ENCODE data around the gene NPSR1. TPM values are rescaled to one million over a fixed set of nuclear protein-coding genes. Genes with fewer than 3 reads are reported as not detected.
"Not testable (repeated sequence)": the region's sequence is repeated elsewhere in the genome, so short reads cannot be mapped to it uniquely, and the experiment has no call there.

NPSR1 gene
- total and polyA plus RNA-seq, 8 donors, result not detected

GRCh38 chr7:34869057-34869456, 211.0 kb downstream of the NPSR1 start:
- no peaks in the 10 kb centered on the region for H3K27me3 ChIP-seq
- no peaks in the 10 kb centered on the region for H3K36me3 ChIP-seq
- DNase-seq (no peak), FAIRE-seq (no peak), ATAC-seq (no peak)
- TF ChIP-seq CTCF (IDR thresholded peaks at IDR 0.05), result no peak
- H3K4me3 ChIP-seq, result no peak overlapping the region
- H3K9me3 ChIP-seq, result no peaks in the 10 kb centered on the region
- no peak overlapping the region for H3K27ac ChIP-seq
- intact Hi-C loops (cut with DNase I), result no loop called here
- no peaks in the 10 kb centered on the region for H3K4me1 ChIP-seq
- WGBS, 2 donors, result 70 to 79% methylated on average over 6 of the region's 6 CpGs

- H3K9me3 ChIP-seq; H3K27me3 ChIP-seq; DNase-seq; H3K36me3 ChIP-seq; intact Hi-C loops (cut with DNase I); H3K27ac ChIP-seq; H3K4me1 ChIP-seq; ATAC-seq; H3K4me3 ChIP-seq; FAIRE-seq: not testable (repeated sequence)
- WGBS, 2 donors, result 86 to 93% methylated on average over 2 of the region's 2 CpGs
Measured at GRCh38 chr7:34870041-34870440, 212.0 kb downstream of the NPSR1 start.

DNA sequence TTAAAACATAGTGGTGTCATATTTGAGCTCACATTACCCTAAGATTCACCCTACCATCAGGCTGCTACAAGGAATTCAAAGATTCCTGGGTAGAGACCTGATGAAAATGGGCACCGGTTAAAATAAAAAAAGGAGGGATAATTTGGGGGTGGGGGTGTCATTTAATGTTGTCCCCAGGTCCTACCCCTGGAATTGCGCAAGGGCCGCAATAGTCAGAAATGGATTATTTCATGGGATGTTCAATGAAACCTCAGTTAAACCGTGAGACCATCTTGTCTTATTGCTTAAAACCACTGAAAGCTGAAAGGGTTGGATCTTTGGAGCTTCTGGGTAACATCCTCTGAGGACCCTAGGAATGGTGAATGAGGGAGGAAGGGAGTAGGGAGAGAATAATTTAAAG, 216.3 kb downstream of the NPSR1 start:
- intact Hi-C loops (cut with DNase I); ATAC-seq; H3K36me3 ChIP-seq; FAIRE-seq; H3K27me3 ChIP-seq; H3K9me3 ChIP-seq; H3K4me3 ChIP-seq; H3K27ac ChIP-seq; H3K4me1 ChIP-seq; DNase-seq: not testable (repeated sequence)
- 90% methylated on average over 4 of the region's 4 CpGs for WGBS, 2 donors

DNA sequence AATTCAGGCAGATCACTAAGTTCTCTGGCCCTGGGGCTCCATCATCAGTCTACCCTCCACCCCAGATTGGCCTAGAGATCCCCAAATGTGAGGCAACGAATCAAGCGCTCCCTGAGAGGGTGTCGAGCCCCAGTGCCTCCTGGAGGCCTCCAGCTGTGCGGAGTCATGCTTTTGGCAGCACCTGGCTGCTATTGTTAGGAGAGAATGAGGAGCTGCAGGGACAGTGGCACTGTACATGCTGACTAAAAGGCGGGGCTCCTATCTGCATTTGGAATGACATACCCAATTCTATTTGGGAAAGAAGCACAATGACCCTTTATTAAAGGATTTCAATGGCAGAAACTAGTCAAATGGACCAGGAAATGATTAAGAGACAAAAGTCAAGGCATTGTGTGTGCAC, 217.5 kb downstream of the NPSR1 start:
- no peaks in the 10 kb centered on the region for H3K9me3 ChIP-seq
- H3K4me1 ChIP-seq, result no peaks in the 10 kb centered on the region
- no peak for FAIRE-seq
- WGBS, 2 donors, result 74 to 79% methylated on average over 5 of the region's 5 CpGs
- H3K27me3 ChIP-seq, result no peaks in the 10 kb centered on the region
- intact Hi-C loops (cut with DNase I), result no loop called here
- no peak overlapping the region for H3K27ac ChIP-seq
- no peak for TF ChIP-seq CTCF (IDR thresholded peaks at IDR 0.05)
- no peak for DNase-seq
- no peaks in the 10 kb centered on the region for H3K36me3 ChIP-seq
- no peak for ATAC-seq
- no peak overlapping the region for H3K4me3 ChIP-seq

DNA sequence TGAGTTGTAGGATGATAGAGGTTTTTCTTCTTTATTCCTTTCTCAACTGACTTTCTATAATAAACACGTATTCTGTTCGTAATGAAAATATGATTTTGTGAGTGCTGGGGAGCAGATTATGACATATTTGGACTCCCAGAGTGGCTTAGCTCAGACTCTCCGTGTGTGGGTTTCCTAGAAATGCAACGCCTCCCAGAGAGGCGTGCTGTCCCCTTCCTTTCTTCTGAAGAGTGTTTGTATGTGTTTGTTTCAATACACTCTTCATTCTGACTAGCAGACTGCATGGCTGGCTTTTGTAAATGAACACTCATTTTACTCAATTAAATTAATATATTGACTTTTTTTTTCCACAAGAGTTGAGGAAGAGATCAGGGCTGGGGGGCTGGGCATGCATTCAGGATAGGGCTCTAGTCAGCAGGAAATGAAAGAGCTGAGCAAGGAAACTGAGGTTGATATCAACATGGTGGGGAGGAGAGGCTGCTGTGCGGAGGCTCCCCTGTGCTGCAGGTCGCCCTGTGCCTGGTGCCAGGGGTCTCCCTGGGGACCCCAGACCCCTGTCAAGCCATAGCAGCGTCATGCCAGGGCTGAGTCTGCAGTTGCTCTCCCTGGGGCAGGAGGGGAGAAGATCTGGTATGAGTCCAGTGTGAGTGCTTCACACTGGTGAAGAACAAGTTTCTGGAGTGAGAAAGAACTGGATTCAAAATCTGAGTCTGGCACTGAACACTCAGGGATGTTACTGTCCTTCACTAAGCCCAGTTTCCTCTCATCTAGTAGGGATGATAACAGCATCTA, 221.1 kb downstream of the NPSR1 start:
- H3K4me1 ChIP-seq; H3K27me3 ChIP-seq; H3K4me3 ChIP-seq; DNase-seq; intact Hi-C loops (cut with DNase I); FAIRE-seq; H3K9me3 ChIP-seq; H3K27ac ChIP-seq; ATAC-seq; H3K36me3 ChIP-seq: not testable (repeated sequence)
- 63 to 69% methylated on average over 8 of the region's 8 CpGs for WGBS, 2 donors

DNA sequence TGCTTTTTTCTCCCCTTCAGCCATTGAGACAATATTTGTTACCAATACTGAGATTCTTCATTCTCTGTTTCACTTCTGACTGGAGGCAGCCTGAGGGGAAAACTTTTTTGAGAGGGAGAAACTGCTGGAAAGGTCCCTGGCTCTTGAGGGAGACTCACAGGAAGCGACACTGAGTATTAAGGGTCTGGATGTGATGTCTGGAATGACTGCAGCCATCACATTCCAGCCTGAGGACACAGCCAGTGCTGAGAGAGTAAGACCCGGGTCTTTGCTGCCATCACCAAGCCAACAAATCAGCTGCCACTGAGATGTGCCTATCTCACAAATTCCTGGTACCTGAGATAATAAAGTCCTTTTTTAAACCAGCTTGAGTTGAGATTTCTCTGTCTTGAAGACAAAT, 221.9 kb downstream of the NPSR1 start:
- Histone ChIP-seq H3K27ac (no peak overlapping the region), H3K9me3 (no peaks in the 10 kb centered on the region), H3K4me3 (no peak overlapping the region), H3K27me3 (no peaks in the 10 kb centered on the region), H3K4me1 (no peaks in the 10 kb centered on the region), H3K36me3 (no peaks in the 10 kb centered on the region)
- FAIRE-seq (no peak), DNase-seq (no peak), ATAC-seq (no peak)
- intact Hi-C loops (cut with DNase I), result no loop called here
- WGBS, 2 donors, result 43 to 52% methylated on average over 2 of the region's 2 CpGs
- no peak for TF ChIP-seq CTCF (IDR thresholded peaks at IDR 0.05)

DNA sequence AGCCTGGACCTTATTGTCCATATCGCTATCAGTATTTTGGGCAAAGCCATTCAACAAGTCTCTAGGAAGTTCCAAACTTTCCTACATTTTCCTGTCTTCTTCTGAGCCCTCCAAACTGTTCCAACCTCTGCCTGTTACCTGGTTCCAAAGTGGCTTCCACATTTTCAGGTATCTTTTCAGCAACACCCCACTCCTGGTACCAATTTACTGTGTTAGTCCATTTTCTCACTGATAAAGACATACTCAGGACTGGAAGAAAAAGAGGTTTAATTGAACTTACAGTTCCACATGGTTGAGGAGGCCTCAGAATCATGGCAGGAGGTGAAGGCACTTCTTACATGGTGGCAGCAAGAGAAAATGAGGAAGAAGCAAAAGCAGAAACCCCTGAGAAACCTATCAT, 225.8 kb downstream of the NPSR1 start:
- FAIRE-seq; H3K27me3 ChIP-seq; H3K9me3 ChIP-seq; intact Hi-C loops (cut with DNase I); H3K4me1 ChIP-seq; DNase-seq; H3K4me3 ChIP-seq; H3K27ac ChIP-seq; ATAC-seq; H3K36me3 ChIP-seq: not testable (repeated sequence)
- 91 to 96% methylated on average over 1 of the region's 1 CpG for WGBS, 2 donors
